Measurements from ENCODE around the gene ZFP57.

ZFP57 gene

GRCh38 chr6:29726571-29727194 lies 45.7 kb upstream of the ZFP57 start:
- no peak overlapping the region for H3K4me3 ChIP-seq (ENCODE audit: low read depth, low read length)
- no peak for TF ChIP-seq CTCF (IDR thresholded peaks at IDR 0.05; ENCODE audit: low read depth, low read length)
- DNase-seq (ENCODE audit: low read depth, low spot score) = no peak
- in situ Hi-C loops (cut with HindIII; ENCODE audit: low sequenced_read_pairs) = no loop called here

DNA sequence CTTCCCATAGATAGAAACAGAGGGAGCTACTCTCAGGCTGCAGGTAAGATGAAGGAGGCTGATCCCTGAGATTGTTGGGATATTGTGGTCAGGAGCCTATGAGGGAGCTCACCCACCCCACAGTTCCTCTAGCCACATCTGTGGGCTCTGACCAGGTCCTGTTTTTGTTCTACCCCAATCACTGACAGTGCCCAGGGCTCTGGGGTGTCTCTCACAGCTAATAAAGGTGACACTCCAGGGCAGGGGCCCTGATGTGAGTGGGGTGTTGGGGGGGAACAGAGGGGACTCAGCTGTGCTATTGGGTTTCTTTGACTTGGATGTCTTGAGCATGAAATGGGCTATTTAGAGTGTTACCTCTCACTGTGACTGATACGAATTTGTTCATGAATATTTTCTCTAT lies 45.0 kb upstream of the ZFP57 start:
- in situ Hi-C loops (cut with HindIII; ENCODE audit: low sequenced_read_pairs) = no loop called here
- no peak for DNase-seq (ENCODE audit: low read depth, low spot score)
- H3K4me3 ChIP-seq (ENCODE audit: low read depth, low read length) = no peak overlapping the region
- TF ChIP-seq CTCF (IDR thresholded peaks at IDR 0.05; ENCODE audit: low read depth, low read length) = no peak

- in situ Hi-C loops (cut with HindIII; ENCODE audit: low sequenced_read_pairs) = no loop called here
- no peak for TF ChIP-seq CTCF (IDR thresholded peaks at IDR 0.05; ENCODE audit: low read depth, low read length)
- no peak overlapping the region for H3K4me3 ChIP-seq (ENCODE audit: low read depth, low read length)
- DNase-seq (ENCODE audit: low read depth, low spot score) = no peak
Measured at GRCh38 chr6:29724937-29725869, 44.3 kb upstream of the ZFP57 start.

DNA sequence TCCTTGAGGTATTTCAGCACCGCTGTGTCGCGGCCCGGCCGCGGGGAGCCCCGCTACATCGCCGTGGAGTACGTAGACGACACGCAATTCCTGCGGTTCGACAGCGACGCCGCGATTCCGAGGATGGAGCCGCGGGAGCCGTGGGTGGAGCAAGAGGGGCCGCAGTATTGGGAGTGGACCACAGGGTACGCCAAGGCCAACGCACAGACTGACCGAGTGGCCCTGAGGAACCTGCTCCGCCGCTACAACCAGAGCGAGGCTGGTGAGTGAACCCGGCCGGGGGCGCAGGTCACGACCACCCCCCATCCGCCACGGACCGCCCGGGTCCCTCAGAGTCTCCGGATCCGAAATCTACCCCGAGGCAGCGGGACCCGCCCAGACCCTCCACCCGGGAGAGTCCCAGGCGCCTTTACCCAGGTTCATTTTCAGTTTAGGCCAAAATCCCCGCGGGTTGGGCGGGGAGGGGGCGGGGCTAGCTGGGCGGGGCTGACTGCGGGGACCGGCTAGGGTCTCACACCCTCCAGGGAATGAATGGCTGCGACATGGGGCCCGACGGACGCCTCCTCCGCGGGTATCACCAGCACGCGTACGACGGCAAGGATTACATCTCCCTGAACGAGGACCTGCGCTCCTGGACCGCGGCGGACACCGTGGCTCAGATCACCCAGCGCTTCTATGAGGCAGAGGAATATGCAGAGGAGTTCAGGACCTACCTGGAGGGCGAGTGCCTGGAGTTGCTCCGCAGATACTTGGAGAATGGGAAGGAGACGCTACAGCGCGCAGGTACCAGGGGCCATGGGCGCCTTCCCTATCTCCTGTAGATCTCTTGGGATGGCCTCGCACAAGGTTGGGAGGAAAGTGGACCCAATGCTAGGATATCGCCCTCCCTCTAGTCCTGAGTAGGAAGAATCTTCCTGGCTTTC lies 43.0 kb upstream of the ZFP57 start:
- peak overlapping the region; percentile 49 for H3K4me3 ChIP-seq (ENCODE audit: low read depth, low read length)
- no peak for TF ChIP-seq CTCF (IDR thresholded peaks at IDR 0.05; ENCODE audit: low read depth, low read length)
- DNase-seq (ENCODE audit: low read depth, low spot score) = no peak
- in situ Hi-C loops (cut with HindIII; ENCODE audit: low sequenced_read_pairs) = no loop called here

DNA sequence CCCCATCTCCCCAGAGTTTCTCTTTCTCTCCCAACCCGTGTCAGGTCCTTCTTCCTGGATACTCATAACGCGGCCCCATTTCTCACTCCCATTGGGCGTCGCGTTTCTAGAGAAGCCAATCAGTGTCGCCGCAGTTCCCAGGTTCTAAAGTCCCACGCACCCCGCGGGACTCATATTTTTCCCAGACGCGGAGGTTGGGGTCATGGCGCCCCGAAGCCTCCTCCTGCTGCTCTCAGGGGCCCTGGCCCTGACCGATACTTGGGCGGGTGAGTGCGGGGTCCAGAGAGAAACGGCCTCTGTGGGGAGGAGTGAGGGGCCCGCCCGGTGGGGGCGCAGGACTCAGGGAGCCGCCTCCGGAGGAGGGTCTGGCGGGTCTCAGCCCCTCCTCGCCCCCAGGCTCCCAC lies 42.3 kb upstream of the ZFP57 start, which contains the start of gene HLA-F:
Gene HLA-F (plus strand): TSS at position 173 of the 404 bp plus-strand sequence. CDS start 30 bp downstream, at position 203.
- H3K4me3 ChIP-seq (ENCODE audit: low read depth, low read length) = peak within 1 kb of the TSS; percentile 49
- DNase-seq (ENCODE audit: low read depth, low spot score) = peak; percentile 66
- TF ChIP-seq CTCF (IDR thresholded peaks at IDR 0.05; ENCODE audit: low read depth, low read length) = no peak
- in situ Hi-C loops (cut with HindIII; ENCODE audit: low sequenced_read_pairs) = no loop called here

DNA sequence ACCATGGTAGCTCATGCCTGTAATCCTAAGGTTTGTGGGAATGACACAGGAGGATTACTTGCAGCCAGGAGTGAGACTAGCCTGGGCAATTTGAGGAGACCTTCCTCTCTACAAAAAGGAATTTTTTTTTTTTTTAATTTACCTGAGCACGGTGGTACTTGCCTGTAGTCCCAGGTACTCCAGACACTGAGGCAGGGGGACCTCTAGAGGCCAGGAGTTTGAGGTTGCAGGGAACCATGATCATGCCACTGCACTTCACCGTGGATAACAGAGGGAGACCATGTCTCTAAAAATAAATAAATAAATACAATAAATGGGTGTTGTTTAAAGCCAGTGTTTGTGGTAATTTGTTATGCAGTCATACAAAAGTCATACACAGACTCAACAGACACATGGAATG lies 39.9 kb upstream of the ZFP57 start:
- no peak for DNase-seq (ENCODE audit: low read depth, low spot score)
- no peak overlapping the region for H3K4me3 ChIP-seq (ENCODE audit: low read depth, low read length)
- TF ChIP-seq CTCF (IDR thresholded peaks at IDR 0.05; ENCODE audit: low read depth, low read length) = no peak
- in situ Hi-C loops (cut with HindIII; ENCODE audit: low sequenced_read_pairs) = no loop called here
